ENCODE results near the gene WDR91. TPM values are rescaled to one million over a fixed set of nuclear protein-coding genes. Genes with fewer than 3 reads are reported as not detected.

The WDR91 gene
- total RNA-seq, 1 donor from 2014 or later: 30.0 TPM

DNA sequence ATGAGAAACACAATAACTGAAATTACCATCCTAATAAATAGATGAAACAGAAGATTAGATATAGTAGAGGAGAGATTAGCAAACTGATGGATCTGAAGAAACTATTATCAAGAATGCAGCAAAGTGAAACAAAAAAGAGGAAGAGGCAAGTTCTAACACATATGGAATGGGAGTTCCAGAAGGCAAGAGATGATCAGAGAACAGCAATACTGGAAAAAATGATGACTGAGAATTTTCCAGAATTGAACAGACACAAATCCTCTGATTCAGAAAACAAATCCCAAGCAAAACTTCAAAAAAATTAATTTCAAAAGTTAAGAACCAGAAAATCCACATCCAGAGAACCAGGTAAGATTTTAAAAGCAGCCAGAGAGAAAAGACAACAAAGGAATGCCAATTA, 20.6 kb downstream of the WDR91 start:
- no peak for ATAC-seq
- H3K27me3 ChIP-seq: no peaks in the 10 kb centered on the region
- H3K9me3 ChIP-seq: no peaks in the 10 kb centered on the region
- no peaks in the 10 kb centered on the region for H3K4me1 ChIP-seq
- H3K36me3 ChIP-seq: peaks cover 88% of the 10 kb centered on the region
- TF ChIP-seq, protein P1, sequence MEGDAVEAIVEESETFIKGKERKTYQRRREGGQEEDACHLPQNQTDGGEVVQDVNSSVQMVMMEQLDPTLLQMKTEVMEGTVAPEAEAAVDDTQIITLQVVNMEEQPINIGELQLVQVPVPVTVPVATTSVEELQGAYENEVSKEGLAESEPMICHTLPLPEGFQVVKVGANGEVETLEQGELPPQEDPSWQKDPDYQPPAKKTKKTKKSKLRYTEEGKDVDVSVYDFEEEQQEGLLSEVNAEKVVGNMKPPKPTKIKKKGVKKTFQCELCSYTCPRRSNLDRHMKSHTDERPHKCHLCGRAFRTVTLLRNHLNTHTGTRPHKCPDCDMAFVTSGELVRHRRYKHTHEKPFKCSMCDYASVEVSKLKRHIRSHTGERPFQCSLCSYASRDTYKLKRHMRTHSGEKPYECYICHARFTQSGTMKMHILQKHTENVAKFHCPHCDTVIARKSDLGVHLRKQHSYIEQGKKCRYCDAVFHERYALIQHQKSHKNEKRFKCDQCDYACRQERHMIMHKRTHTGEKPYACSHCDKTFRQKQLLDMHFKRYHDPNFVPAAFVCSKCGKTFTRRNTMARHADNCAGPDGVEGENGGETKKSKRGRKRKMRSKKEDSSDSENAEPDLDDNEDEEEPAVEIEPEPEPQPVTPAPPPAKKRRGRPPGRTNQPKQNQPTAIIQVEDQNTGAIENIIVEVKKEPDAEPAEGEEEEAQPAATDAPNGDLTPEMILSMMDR (IDR thresholded peaks at IDR 0.05): no peak
- H3K27ac ChIP-seq: no peak overlapping the region
- no peak for DNase-seq
- H3K4me3 ChIP-seq: no peak overlapping the region
- intact Hi-C loops (cut with DNase I): no loop called here

DNA sequence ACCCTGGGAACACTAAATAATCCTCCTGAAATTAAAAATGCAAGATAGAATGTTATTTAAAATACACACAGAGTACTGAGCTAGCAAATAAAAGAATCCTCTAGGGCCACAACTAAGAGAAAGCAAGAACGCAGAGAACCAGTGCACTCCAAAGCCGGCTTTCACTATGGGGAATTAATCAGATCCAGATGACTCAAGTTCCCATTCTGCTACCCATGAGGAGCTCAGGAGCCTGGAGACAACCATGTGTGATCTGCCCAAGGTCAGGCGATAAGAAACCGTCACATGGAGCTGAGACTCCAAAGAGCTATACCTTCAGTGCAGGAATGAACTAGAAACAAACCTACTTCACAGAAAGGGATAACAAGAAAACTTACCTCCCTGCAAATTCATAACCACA, 21.4 kb downstream of the WDR91 start:
- no peaks in the 10 kb centered on the region for H3K9me3 ChIP-seq
- H3K4me1 ChIP-seq: no peaks in the 10 kb centered on the region
- H3K27me3 ChIP-seq: no peaks in the 10 kb centered on the region
- ATAC-seq (no peak), DNase-seq (no peak)
- no peak overlapping the region for H3K4me3 ChIP-seq
- no peak overlapping the region for H3K27ac ChIP-seq
- intact Hi-C loops (cut with DNase I): no loop called here
- H3K36me3 ChIP-seq: peaks cover 89% of the 10 kb centered on the region
- TF ChIP-seq, protein P1 (IDR thresholded peaks at IDR 0.05): no peak

DNA sequence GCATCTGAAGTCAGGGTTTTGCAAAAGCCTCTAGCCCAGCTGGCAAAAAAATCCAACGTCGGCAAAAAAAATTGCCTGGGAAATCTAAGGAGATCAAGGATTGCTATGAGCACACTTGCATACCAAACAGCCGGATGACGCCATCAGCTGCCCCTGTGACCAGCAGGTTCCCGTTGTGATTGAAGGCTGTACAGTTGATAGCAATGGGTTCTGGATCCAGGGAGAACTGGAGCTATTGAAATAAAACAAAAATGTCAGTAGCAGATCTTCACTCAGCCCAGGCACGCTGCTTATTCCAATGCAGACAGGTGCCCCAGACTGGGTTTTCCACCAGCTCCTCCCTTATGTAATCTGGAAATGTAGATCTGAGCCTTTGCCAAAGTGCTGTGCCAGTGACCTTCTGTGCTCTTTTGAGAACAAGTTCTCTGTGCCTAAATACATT, 22.1 kb downstream of the WDR91 start:
- Histone ChIP-seq H3K4me1 (no peaks in the 10 kb centered on the region), H3K9me3 (no peaks in the 10 kb centered on the region), H3K27me3 (no peaks in the 10 kb centered on the region), H3K27ac (no peak overlapping the region), H3K4me3 (no peak overlapping the region), H3K36me3 (peaks cover 89% of the 10 kb centered on the region)
- DNase-seq (no peak), ATAC-seq (no peak)
- TF ChIP-seq, protein P1 (IDR thresholded peaks at IDR 0.05): no peak
- intact Hi-C loops (cut with DNase I): no loop called here

DNA sequence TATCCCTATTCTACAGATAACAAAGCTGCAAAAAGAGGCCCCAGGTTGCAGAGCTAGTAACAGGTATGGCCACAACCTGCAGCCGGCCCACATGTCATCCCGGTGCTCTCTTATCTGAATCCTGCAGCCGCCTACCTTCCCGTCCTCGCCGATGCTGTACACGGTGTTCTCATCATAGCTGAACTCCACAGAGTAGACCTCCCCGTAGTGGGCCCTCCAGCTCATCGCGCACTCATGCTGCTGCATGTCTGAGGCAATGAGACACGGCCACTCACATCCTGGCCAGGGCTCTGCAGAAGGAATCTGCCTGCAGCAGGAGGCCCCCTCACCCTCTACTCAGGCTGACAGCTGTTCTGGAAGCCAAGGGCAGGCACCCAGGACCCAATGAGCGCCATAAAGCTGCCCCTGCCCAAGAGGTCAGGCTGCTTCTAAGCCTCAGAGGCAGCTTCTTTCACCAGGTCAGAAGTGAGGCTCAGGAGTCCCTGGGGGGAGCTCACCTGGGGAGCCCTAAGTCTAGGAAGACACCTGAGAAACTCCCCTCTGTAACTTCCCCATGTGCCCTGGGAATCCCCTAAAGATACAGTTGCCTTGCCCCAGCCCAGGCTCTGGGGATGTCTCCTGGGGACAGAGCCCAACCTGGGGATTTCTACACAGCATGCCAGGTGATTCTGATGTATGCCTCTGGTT, 22.9 kb downstream of the WDR91 start:
- ATAC-seq: no peak
- TF ChIP-seq, protein P1 (IDR thresholded peaks at IDR 0.05): no peak
- Histone ChIP-seq H3K9me3 (no peaks in the 10 kb centered on the region), H3K27me3 (no peaks in the 10 kb centered on the region), H3K4me1 (no peaks in the 10 kb centered on the region), H3K27ac (no peak overlapping the region), H3K4me3 (no peak overlapping the region), H3K36me3 (peaks cover 89% of the 10 kb centered on the region)
- intact Hi-C loops (cut with DNase I): no loop called here
- no peak for DNase-seq

DNA sequence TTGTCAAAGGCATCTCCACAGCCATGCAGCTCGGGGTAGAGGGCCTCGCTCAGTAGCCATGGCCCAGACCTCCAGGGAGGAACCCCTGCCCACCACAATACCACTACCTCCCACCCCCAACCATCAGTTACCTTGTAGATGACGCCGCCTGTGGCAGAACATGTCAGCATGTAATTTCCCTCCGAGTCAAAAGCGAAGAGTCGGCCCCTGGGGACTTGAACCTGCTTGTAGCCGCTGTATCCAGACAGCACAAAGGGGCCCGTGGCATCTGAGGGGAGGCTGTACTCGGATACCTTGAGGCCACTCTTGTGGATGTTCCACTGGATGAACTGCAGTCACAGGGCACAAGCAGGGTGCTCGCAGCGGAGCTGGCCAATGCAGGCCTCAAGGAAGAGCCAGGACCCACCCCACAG, 24.5 kb downstream of the WDR91 start:
- intact Hi-C loops (cut with DNase I): no loop called here
- Histone ChIP-seq H3K4me3 (no peak overlapping the region), H3K9me3 (peaks cover 6% of the 10 kb centered on the region), H3K36me3 (peaks cover 86% of the 10 kb centered on the region), H3K27ac (no peak overlapping the region), H3K27me3 (no peaks in the 10 kb centered on the region), H3K4me1 (no peaks in the 10 kb centered on the region)
- ATAC-seq (no peak), DNase-seq (no peak)
- TF ChIP-seq, protein P1 (IDR thresholded peaks at IDR 0.05): no peak

DNA sequence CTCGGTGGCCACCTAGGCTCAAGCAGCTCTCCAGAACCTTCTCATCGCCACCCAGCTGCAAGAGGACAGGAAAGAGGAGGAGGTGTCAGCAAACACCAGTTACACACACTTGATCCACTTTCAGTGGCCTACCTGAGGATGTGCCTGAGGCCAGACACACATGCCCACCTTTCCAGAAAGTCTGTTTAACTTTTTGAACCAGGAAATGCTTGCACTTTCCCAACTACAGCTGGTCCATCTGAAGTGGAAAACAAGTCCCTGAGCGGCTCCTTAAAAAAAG, 25.1 kb downstream of the WDR91 start:
- Histone ChIP-seq H3K27ac (no peak overlapping the region), H3K36me3 (peaks cover 85% of the 10 kb centered on the region), H3K9me3 (peaks cover 12% of the 10 kb centered on the region), H3K4me1 (no peaks in the 10 kb centered on the region), H3K27me3 (no peaks in the 10 kb centered on the region), H3K4me3 (no peak overlapping the region)
- TF ChIP-seq, protein P1 (IDR thresholded peaks at IDR 0.05): no peak
- intact Hi-C loops (cut with DNase I): no loop called here
- no peak for DNase-seq
- ATAC-seq: no peak

Data from upper lobe of right lung (tissue), 1 donor.